GM21423 (cell line): ENCODE measurements around the gene ELANE.

ENCODE experiments used
- ATAC-seq: cut with Tn5 transposase; IDR thresholded peaks from one replicate; pipeline ENCODE4 v1.9.1; 2021; ENCODE audit warnings: mild to moderate bottlenecking, moderate library complexity; ENCODE audit not compliant: unreplicated experiment

Gene ELANE

GRCh38 chr19:852136-853013 lies at the start of gene ELANE:
ELANE (plus strand) TSS chr19:852303; CDS start chr19:852329, 26 bp downstream.
- ATAC-seq = no peak

GRCh38 chr19:802498-803098 lies 49.5 kb upstream of the ELANE start:
- no peak for ATAC-seq

GRCh38 chr19:803099-803561 lies 49.0 kb upstream of the ELANE start:
- ATAC-seq = no peak

GRCh38 chr19:803686-804418 lies 48.3 kb upstream of the ELANE start:
- ATAC-seq = no peak

GRCh38 chr19:804419-805165 lies 47.5 kb upstream of the ELANE start:
- no peak for ATAC-seq

- ATAC-seq = no peak
These were observed 46.9 kb upstream of the ELANE start for GRCh38 chr19:805166-805551.

GRCh38 chr19:805600-806550 lies 46.2 kb upstream of the ELANE start:
- ATAC-seq = no peak

GRCh38 chr19:806815-807421 lies 45.2 kb upstream of the ELANE start:
- ATAC-seq = no peak

GRCh38 chr19:807627-808422 lies 44.3 kb upstream of the ELANE start:
- no peak for ATAC-seq

GRCh38 chr19:808423-808775 lies 43.7 kb upstream of the ELANE start:
- ATAC-seq = no peak

- no peak for ATAC-seq
These were observed 41.8 kb upstream of the ELANE start for GRCh38 chr19:810077-810855.

GRCh38 chr19:810883-811489 lies 41.1 kb upstream of the ELANE start:
- ATAC-seq = no peak

- no peak for ATAC-seq
These were observed 40.5 kb upstream of the ELANE start for GRCh38 chr19:811506-812048.

GRCh38 chr19:812049-812746 lies 39.9 kb upstream of the ELANE start:
- no peak for ATAC-seq

GRCh38 chr19:812747-813218 lies 39.3 kb upstream of the ELANE start:
- no peak for ATAC-seq
